Esophagus squamous epithelium (tissue), 4 donors: ENCODE results near the gene PAK4.

ENCODE experiments used
- CTCF ChIP-seq, 6 experiments: fragments of 450-650 bp in 4 of 6; fragments of 200-600 bp in 2 of 6; sonication (generic) in 2 of 6; IDR thresholded peaks; one replicate each; pipeline ENCODE4 v1.5.1; 2016 to 2019; ENCODE audit warnings: antibody characterized with exemption in 6 of 6, mild to moderate bottlenecking in 4 of 6, moderate library complexity in 4 of 6
- POLR2A ChIP-seq, 4 donors: fragments of 450-650 bp; IDR thresholded peaks; one replicate each; pipeline ENCODE4 v1.6.1; 2017; ENCODE audit warnings: antibody characterized with exemption in 4 of 4, mild to moderate bottlenecking in 4 of 4, moderate library complexity in 3 of 4

- TF ChIP-seq POLR2A (IDR thresholded peaks at IDR 0.05) = no peak
- no peak for TF ChIP-seq CTCF (IDR thresholded peaks at IDR 0.05)
These were observed 33.2 kb downstream of the PAK4 start for GRCh38 chr19:39158646-39159260.
